ELF-1 (cell line): ENCODE results near the gene SIAH2.

Source experiments
- DNase-seq: peaks from one replicate; pipeline ENCODE4 v3.0.0-alpha.2; 2016; ENCODE audit warnings: low read depth, low spot score

The SIAH2 gene

DNA sequence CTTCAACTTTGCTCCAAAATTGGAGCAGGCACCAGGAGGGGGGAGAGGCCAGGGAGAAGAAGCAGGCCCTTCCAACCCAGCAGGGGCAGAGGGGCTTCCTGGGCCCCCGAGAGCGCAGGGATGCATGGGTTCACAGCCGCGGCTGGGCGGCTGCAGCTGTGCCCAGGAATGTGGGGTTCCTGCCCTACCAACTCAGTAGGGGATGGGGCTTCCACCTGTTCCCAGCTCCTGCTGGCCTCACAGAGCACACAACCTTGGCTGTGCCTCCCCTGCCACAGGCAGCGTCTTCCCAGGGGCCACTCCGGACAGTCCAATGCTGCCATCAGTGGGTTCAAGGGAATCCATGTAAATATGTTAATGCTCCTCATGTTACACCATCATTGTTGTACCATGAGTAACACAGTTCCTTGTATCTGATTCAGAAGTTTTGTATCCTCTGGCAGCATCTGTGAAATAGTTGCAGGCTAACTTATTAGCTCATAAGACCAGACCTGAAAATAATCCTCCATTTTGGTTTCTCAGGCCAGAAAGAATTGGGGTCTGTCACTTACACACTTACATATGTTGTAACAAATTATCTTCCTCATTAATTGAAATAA lies 12.1 kb upstream of the SIAH2 start:
- no peak for DNase-seq

DNA sequence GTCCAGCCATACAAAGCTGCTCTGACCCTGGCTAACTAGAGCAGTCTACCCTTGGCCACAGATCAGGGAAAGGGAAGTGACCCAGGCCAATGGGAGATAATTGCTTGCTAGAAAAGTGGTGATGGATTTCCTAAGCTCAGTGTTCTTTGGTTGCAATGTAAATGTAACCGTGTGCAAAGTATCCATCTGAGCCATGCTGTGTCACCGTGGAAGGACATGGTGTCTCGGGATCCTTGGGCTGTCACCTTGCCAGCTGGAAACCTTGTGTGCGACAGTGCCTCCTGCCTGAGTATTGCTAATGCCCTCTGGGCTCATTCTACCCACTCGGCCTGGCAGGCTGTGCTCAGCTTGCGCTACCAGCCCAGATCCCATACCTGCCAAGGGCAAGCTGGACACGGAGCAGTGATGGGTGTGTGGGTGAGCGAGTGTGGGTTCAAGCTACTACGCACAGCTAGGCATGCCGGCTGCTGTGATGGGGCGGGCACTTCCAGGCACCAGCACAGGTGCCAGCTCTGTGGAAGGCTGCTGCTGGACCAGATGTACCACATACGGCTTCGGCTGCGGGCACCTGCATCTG lies 10.7 kb upstream of the SIAH2 start:
- DNase-seq = no peak

DNA sequence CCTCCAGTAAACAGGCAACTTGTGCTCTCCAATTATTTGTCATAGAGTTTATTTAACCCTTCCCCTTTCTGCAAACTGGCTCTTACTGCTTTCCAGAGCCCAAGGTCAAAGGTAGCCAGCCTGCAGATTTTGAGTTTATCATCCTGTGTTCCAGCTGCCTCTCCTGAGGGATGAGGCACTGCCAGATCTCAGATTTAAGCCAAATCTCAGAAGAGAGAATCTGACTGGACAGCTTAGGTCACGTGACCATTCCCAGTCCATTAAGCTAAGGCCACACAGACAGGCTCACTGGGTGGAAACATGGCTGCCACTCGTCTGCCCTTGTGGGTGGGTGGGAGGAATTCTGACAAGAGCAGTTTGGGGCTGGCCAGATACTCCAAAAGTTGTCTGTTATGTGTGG lies 8.6 kb upstream of the SIAH2 start:
- DNase-seq = no peak

DNA sequence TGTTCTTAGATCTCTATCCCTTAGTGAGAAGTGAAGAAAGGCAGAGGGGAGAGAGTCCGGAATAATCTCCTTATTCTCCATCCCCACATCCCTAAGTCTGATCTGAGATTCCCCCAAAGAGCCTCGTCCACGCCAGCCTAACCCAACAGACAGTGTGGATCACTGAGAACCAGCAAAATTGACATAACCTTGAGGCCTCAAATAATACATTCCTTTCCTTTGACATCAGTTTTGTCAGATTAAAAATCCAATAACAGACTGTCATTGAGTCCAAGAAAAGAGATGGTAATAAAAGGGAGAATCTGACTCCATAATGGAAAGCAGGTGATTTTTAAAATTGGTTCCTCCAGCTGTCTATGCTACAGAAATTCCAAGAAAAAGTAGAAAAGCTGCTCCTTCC lies 7.7 kb upstream of the SIAH2 start:
- no peak for DNase-seq

DNA sequence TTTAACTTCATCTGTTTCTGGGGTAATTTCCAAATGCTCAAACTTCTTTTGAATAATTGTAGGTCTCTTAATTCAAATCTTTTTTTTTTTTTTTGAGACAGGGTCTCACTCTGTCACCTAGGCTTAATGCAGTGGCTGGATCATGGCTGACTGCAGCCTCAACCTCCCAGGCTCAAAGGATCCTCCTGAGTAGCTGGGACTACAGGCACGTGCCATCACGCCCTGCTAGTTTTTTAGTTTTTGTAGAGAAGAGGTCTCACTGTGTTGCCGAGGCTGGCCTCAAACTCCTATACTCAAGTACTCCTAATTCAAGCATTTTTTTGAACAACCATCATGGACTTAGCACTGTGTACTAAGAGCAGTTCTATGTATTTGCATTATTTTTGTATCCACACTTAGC lies 3.8 kb upstream of the SIAH2 start:
- no peak for DNase-seq

DNA sequence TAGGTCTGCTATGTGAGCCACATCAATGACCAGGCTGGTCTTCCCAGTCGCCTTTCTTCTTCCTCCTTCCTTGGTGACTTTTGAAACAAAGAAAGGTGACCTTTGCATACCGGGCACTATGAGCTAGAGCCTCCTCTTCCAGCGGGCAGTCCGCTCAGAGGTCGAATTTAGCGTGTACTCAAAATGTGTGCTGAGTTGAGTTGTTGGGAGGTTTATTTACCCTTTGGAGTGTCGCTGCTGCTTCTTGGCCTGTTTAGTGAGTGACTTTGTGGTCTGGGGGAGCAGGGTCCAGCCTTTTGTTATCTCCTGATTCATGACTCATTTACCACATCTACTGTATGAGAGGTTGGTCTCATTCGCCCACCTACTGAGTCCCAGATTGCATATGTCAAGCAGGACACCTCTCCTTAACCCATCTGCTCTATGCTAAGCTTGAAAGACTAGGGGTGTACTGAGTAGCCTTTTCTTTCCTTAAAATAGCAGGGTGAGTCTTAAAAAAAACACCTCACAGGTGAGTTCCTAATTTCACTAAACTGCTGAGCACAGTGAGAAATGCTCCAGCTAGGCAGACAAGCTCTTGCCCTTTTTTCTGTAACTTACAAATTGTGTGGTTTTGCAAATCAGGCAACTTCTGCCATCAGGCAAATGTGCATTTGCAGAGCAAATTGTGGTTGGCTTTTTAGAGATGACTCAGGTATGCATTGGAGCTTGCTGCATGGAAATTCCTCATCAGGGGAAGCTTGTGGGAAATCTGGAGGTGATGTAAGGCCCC lies 3.2 kb upstream of the SIAH2 start:
- peak; percentile 22 for DNase-seq

DNA sequence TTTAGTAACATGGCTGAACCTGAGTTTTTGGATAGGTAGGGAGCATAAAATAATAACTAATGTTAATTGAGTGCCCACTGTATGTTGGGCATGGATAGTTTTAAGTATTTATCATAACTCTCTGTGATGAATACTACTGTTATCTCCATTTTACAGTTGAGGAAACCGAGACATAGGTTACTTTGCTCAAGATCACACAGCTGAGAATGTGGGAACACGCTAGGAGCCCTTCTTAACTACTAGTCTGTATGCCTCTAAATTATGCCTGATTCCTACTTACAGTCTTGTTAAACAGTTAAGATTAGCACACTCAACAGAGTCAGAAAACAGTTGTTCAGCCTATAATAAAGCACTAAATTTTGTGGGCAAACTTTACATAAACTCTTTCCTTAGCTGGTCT lies 2.0 kb upstream of the SIAH2 start:
- DNase-seq = no peak

DNA sequence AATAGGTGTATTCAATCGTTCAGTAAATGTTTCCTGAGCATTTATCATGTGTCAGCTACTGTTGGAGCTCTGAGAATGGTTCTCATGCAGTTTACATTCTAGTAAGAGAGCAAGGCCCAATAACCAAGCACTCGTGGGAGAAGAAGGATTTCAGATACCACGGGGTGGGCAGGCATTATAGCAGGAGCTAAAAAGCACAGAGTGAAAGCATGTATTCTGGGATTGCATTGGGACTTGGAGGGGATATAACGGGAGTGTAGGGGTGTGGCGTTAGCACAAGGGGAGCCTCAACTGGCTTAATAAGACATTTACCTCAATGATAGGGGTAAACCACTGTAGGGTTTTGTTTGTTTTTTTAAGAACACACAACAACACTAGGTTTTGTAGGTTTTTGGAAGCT lies 1.6 kb upstream of the SIAH2 start:
- no peak for DNase-seq

DNA sequence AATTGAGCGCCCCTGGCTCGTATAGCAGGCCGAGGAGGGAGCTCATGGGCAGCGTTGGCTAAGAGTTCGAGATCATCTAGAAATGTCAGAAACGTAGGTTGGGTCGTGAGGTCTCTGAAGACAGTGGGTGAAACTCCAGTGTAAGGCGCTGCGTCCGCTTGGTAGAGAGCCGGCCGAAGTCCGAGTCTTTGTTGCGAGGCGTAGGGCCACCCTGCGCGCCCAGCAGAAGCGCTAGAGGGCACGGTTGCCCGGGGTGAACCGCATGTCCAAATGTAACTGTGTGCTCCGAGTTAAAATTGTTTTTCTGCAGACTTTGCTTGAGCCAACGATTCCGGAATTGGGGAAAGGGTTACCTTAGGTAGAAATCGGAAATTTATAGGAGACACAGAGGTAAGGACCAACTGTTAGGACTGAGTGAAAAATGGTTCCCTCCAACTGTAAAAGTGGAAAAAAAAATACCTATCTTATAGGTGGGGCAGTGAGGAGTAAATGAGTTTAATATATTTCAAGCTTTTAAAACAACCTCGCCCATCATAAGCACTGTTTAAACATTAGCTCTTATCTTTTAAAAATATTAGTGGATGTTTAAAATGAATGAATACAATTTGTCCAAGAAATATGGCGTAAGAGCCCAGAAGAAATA lies 993 bp upstream of the SIAH2 start:
- peak; percentile 65 for DNase-seq

DNA sequence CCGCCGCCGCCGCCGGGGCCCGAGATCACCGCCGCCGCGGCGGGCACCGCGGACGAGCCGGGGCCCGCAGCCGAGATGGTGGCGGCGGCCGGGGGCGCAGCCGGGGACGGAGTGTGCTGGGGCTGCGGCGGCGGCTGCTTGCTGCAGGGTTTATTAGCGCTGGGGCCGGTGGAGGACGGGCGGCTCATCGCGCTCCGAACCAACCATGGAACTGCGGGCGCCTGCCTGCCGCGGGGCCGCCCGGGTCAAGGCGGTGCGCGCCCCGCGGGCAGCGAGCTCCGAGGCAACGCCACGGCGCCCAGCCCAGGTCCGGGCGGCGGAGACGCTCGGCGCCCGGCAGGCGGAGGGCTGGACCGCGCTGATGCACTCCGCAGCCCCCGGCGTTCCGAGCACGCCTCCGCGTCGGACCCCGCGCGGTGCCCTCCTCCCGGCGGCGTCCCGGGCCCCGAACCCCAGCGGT lies 277 bp downstream of the SIAH2 start:
- DNase-seq = peak; percentile 18

DNA sequence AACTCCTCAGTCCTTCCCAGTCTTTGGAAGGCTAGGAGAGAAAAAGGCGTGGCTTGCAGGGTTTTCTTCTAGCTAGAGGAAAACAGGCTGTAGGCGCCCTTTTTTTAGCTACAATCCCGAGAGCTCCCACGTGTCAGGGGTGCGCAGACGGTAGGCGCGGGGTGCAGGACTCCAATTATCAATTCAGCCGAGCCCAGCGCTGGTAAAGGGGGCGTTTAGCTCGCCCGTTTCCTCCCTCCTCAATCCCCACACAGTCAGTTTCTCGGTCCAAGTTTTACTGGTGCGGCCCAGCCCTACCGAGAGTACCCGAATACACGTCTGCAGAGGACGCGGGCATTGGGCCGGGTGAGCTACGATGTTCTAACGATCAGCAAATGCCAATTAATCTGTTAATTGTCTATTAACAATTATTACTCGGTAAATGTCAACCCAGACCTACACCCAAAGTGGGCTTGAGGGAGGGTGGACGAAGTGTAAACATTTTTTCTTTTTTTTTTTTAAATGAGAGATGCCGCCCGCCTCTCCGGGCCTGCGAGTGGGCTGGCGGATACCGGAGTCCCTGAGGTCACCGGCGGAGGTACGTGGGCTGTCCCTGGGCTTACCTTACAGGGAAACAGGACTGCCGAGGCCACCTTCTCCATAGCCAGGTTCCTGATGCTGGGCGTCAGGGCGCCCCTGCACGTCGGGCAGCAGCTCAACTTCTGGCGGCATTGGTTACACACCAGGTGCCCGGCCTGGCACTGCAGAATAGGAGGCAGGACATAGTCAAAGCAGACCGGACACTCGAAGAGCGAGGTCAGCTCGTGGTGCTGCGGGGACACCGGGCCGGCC lies 923 bp downstream of the SIAH2 start:
- DNase-seq = peak; percentile 58

DNA sequence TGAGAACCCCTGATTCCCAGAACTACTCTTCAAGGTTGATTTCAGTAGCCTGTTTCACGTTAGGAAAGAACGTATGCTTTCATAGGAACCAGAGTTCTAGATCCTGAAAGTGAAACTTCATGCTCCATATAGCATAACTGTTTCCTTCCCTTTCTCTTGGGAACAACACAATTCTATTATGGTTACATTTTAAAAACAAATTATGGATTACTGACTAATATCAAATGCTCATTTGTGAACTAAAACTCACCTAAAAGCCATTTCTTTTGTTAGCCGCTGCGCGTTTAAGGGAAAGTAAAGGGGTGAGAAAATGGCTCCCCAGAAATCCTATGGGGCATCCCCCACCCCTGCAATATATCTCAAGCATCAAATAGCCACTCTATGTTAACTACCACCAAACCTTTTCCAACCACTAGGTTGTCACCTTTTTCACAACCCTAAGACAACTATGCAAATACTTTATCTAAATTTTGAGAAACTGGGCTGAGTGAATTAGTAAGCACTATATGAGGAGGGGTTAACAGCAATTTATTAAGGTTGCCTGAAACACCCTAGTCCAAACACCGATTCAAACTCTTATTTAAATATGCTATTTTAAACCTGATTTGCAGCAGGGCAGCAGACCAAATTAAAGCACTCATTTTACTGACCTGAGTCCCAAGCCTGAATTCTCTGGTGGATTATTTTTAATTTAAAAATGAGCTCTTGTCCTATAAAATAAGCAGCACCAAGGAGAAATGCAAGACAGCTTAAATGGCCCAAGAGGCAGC lies 2.4 kb downstream of the SIAH2 start:
- no peak for DNase-seq

DNA sequence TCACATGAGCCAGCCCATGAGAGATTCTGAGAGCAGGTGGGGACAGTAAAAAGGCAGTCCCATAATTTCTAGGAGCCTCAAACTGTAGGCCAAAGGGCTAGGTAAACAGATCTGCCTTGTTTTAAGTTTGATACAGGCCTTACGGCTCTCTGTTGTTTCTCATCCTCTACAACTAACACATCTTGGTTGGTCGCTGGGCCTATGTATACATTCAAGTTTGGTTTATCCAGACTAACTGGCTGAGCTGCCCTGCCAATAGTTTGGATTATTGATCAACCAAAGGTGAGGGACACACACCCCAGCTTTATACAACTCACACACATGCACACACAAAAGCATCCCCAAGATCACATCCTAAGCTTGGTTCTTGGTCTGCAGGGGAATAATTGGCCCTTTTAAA lies 3.0 kb downstream of the SIAH2 start:
- DNase-seq = no peak

DNA sequence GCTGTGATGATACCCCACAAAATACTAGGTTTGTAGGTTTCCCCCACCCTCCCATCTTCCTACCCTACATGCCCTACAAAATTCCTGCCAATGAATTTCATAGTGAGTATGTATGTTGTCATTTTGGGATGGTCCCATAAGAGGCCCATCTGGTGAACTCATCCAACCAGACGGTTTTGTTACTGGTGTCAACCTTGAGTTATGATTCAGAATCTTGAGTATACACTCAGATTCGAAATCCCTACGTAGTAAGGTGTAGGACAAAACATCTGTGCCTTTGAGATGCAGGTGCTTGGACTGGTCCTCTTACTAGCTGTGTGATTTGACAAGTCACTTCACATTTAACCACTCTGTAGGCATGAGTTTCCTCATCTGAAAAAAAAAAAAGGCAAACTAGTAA lies 3.6 kb downstream of the SIAH2 start:
- DNase-seq = no peak

DNA sequence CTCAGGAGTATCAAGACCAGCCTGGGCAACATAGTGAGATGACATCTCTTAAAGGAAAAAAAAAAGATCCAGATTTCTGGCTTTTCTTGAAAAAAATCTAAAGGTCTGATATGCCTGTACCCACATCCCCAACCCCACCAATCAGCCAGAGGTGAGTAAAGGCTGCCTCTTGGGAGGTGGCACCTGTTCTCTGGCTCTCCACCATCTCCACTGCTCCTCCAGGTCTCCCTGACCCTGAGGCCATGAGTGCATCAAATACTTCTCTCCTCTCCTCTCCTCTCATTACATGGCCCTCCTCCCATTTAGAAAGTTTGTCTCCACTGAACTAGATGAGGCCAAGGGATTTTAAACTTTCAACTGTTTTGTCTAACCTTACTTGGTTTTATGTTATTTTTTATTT lies 5.2 kb downstream of the SIAH2 start:
- DNase-seq = peak; percentile 40

DNA sequence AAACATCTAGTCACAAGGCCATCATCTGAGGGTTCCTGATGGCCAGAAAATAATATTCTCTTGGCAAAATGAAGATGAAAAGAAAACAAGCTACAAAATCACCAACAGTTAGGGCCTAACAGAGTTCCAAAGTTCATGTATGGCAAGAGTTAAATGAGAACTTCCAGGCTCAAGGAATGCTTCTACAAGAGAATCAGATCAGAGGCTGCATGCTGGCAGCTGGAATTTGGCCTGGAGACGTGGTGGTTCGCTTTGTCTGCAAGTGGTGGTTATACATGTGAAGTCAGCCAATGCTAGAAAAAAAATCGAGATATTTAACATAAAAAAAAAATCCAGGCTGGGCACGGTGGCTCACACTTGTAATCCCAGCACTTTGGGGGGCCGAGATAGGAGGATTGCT lies 5.6 kb downstream of the SIAH2 start:
- peak; percentile 52 for DNase-seq

DNA sequence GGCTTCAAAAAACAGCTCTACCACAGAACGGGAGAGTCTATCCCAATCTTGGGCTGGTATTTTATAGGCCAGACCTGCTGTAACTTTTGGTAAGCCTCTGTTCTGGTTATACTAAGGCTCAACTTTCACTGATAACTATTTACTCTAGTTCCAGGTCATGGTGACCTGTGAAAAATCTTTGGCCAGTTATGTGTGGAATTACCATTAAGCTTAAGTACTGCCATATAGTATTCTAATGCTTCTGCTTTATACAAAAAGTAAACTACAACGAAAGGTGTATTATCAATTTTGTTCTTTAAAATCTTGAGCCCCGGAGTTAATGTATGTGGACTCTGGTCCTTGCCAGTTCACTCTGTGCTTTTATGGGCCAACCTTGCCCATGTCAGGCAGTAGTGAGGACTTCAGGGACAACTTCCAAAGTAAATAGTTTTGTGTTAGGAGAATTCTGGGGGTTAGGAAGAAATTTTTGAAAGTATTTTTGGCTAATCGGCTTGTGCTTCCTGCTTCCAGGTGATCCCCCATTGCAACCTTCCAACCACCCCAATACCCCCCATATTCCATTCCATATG lies 6.4 kb downstream of the SIAH2 start:
- no peak for DNase-seq

DNA sequence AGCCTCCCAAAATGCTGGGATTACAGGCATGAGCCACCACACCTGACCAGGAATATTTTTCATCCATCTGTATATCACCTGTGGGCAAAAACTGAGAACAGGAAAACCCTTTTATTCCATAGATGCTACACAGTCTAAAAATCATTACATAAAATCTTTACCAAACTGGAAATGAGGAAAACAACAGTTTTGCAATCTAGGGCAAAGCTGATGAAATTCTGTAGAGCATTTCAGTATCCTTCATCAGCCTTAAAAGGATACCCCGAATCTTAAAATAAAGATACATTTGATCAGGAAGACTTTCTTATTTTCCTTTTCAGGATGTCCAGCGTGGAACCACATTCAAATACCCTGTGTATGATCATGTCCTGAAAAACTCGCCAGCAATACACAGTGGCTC lies 7.1 kb downstream of the SIAH2 start:
- DNase-seq = no peak

DNA sequence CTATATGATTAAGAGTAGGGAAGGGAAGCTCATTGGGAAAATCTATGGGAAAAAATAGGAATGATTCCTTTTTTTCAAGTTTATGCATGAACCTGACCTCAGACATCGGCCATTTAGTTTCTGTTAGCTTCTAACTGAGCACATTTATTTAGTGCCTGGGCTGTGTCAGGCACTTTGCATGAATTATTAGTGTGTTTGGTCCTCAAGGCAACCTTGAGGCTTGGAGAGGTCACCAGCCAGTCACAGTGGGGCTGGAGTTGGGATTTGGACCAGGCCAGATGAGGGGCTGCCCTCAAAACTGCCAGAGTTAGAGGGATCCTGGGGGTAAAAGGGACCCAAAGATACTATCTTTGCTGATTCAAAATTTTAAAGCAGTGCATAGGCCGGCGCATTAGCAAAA lies 8.1 kb downstream of the SIAH2 start:
- DNase-seq = no peak

DNA sequence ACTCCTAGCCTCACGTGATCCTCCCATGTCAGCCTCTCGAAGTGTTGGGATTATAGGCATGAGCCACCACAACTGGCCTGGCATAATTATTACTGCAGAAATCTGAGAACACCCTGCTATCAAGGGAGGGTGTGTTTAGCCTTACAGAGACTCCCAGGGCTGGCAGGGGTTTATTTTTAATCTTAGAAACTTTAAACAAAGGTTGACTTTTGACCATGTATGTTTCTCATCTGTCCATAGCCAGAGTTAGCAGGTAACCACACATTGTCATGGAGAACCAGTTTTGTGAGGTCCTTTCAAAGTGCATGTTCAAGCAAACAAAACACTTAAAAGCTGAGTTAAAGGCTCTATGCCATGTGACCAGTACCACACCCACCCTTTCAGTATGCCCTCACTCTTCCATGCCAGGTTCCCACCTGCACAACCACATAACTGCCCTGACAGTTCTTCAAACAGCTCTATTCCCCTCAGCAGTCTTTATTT lies 11.1 kb downstream of the SIAH2 start:
- DNase-seq = no peak

DNA sequence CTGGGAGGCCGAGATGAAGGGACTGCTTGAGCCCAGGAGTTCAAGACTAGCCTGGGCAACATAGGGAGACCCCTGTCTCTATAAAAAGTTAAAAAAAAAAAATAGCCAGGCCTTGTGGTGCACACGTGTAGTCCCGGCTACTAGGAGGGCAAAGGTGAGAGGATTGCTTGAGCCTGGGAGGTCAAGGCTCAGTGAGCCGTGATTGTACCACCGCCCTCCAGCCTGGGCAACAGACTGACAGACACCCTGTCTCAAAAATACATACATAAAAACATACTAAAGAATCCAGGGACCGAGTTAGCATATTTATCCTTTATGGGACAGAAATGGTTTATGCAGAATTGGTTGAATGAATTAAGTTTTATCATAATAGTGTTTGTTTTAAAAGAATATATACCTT lies 13.7 kb downstream of the SIAH2 start:
- DNase-seq = no peak
